ENCODE measurements around the gene NOS3. TPM values are rescaled to one million over a fixed set of nuclear protein-coding genes. Genes with fewer than 3 reads are reported as not detected.

The NOS3 gene
- total and polyA plus RNA-seq, 2 of the 13 experiments (the other 11 are each of a cell fraction or from before 2014, with no cell fraction given): 3.7 to 7.5 TPM

DNA sequence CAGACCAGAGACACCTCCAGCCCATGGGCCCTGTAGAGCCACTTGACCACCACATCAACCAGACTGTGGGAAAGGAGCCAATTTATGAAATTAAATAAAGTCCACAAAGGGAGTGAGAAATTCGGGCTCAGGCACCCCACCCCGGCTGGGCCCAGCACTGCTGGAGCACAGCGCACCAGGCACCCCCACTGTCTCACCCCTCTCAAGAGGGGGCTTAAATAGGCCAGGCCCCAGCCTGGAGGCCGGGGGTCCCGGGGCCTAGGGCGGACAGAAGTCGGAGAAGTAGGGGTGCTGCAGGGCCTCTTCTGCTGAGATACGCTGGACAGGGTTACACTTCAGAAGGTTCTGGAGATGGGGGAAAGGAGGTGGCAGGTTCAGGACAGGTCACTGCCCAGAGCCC lies 62.9 kb downstream of the NOS3 start:
- peaks cover 1 to 12% of the 10 kb centered on the region in 2 experiments; a peak in 2 of 5 replicates for H3K27me3 ChIP-seq (ENCODE audit: control insufficient read depth in 1 of 2, insufficient read depth in 2 of 2, low read length in 2 of 2)
- H3K9me3 ChIP-seq (ENCODE audit: low read length): no peaks in the 10 kb centered on the region
- intact Hi-C loops (cut with micrococcal nuclease; ENCODE audit: unreplicated experiment): no loop called here
- ChIA-PET POLR2A (no interaction called here), CTCF (ENCODE audit: low intra/inter-chr PET ratio, low total read pairs) (no interaction called here)
- no peak overlapping the region for H2AFZ ChIP-seq (ENCODE audit: low read length)
- no peak overlapping the region for H3K9ac ChIP-seq (ENCODE audit: insufficient read depth, low read depth, low read length)
- ATAC-seq (no peak), DNase-seq (ENCODE audit: low spot score) (no peak), FAIRE-seq (no peak)
- H3K27ac ChIP-seq (ENCODE audit: extremely low read length, insufficient read depth, low read length): no peak overlapping the region
- H3K4me1 ChIP-seq (ENCODE audit: insufficient read depth, low read length): peaks cover 19% of the 10 kb centered on the region
- H3K79me2 ChIP-seq (ENCODE audit: insufficient read depth, low read length): no peaks in the 10 kb centered on the region
- WGBS (ENCODE audit: low lambda C conversion rate): 97% methylated on average over 5 of the region's 8 CpGs
- 0 out of 5 replicates have a peak, but pooled peaks cover 0 to 2% of the 10 kb centered on the region in 2 experiments for H3K36me3 ChIP-seq (replicated peaks in 1 of 2; ENCODE audit: control insufficient read depth in 1 of 2, insufficient read depth in 2 of 2, low read length in 2 of 2)
- no peak overlapping the region for H3K4me2 ChIP-seq (ENCODE audit: low read depth, low read length)
- H4K20me1 ChIP-seq (ENCODE audit: insufficient read depth, low read length): no peaks in the 10 kb centered on the region
- in situ Hi-C loops (cut with HindIII; ENCODE audit: extremely low pct_ligation_motif_present, low pct_unique_long_range_greater_than_20kb): no loop called here
- no peak for TF ChIP-seq PHB2 (IDR thresholded peaks at IDR 0.05; ENCODE audit: partially characterized antibody)
- TF ChIP-seq KAT8 (CRISPR knock-in tag; IDR thresholded peaks at IDR 0.05): no peak
- TF ChIP-seq GLI4 (CRISPR knock-in tag; IDR thresholded peaks at IDR 0.05; ENCODE audit: borderline replicate concordance): no peak
- TF ChIP-seq ZNF879 (CRISPR knock-in tag; IDR thresholded peaks at IDR 0.05): no peak
- TF ChIP-seq NR3C1 (CRISPR knock-in tag; IDR thresholded peaks at IDR 0.05): no peak
- TF ChIP-seq NR1H2 (CRISPR knock-in tag; IDR thresholded peaks at IDR 0.05; ENCODE audit: borderline replicate concordance, low read depth): no peak
- TF ChIP-seq, protein P1, sequence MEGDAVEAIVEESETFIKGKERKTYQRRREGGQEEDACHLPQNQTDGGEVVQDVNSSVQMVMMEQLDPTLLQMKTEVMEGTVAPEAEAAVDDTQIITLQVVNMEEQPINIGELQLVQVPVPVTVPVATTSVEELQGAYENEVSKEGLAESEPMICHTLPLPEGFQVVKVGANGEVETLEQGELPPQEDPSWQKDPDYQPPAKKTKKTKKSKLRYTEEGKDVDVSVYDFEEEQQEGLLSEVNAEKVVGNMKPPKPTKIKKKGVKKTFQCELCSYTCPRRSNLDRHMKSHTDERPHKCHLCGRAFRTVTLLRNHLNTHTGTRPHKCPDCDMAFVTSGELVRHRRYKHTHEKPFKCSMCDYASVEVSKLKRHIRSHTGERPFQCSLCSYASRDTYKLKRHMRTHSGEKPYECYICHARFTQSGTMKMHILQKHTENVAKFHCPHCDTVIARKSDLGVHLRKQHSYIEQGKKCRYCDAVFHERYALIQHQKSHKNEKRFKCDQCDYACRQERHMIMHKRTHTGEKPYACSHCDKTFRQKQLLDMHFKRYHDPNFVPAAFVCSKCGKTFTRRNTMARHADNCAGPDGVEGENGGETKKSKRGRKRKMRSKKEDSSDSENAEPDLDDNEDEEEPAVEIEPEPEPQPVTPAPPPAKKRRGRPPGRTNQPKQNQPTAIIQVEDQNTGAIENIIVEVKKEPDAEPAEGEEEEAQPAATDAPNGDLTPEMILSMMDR (CRISPR knock-in tag; IDR thresholded peaks at IDR 0.05): no peak
- TF ChIP-seq EP300 (IDR thresholded peaks at IDR 0.05; ENCODE audit: low read depth in 2 of 2, low read length in 2 of 2): no peak
- no peak for TF ChIP-seq EP300 (CRISPR knock-in tag; IDR thresholded peaks at IDR 0.05; ENCODE audit: borderline replicate concordance)
- no peak for TF ChIP-seq ZC3H4 (CRISPR knock-in tag; IDR thresholded peaks at IDR 0.05; ENCODE audit: borderline replicate concordance)
- no peak for TF ChIP-seq MEF2D (CRISPR knock-in tag; IDR thresholded peaks at IDR 0.05)
- TF ChIP-seq, protein P2, sequence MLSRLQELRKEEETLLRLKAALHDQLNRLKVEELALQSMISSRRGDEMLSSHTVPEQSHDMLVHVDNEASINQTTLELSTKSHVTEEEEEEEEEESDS (CRISPR knock-in tag; IDR thresholded peaks at IDR 0.05; ENCODE audit: borderline replicate concordance): no peak
- no peak for TF ChIP-seq ZNF230 (CRISPR knock-in tag; IDR thresholded peaks at IDR 0.05)
- TF ChIP-seq, protein P3, sequence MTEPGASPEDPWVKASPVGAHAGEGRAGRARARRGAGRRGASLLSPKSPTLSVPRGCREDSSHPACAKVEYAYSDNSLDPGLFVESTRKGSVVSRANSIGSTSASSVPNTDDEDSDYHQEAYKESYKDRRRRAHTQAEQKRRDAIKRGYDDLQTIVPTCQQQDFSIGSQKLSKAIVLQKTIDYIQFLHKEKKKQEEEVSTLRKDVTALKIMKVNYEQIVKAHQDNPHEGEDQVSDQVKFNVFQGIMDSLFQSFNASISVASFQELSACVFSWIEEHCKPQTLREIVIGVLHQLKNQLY (CRISPR knock-in tag; IDR thresholded peaks at IDR 0.05): no peak
- TF ChIP-seq MED1 (CRISPR knock-in tag; IDR thresholded peaks at IDR 0.05): no peak
- TF ChIP-seq, protein P4, sequence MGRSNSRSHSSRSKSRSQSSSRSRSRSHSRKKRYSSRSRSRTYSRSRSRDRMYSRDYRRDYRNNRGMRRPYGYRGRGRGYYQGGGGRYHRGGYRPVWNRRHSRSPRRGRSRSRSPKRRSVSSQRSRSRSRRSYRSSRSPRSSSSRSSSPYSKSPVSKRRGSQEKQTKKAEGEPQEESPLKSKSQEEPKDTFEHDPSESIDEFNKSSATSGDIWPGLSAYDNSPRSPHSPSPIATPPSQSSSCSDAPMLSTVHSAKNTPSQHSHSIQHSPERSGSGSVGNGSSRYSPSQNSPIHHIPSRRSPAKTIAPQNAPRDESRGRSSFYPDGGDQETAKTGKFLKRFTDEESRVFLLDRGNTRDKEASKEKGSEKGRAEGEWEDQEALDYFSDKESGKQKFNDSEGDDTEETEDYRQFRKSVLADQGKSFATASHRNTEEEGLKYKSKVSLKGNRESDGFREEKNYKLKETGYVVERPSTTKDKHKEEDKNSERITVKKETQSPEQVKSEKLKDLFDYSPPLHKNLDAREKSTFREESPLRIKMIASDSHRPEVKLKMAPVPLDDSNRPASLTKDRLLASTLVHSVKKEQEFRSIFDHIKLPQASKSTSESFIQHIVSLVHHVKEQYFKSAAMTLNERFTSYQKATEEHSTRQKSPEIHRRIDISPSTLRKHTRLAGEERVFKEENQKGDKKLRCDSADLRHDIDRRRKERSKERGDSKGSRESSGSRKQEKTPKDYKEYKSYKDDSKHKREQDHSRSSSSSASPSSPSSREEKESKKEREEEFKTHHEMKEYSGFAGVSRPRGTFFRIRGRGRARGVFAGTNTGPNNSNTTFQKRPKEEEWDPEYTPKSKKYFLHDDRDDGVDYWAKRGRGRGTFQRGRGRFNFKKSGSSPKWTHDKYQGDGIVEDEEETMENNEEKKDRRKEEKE (IDR thresholded peaks at IDR 0.05): no peak
- no peak for TF ChIP-seq CCAR2 (optimal IDR thresholded peaks at IDR 0.05; ENCODE audit: low read depth, low read length)
- no peak for TF ChIP-seq NFIB (CRISPR knock-in tag; IDR thresholded peaks at IDR 0.05; ENCODE audit: borderline replicate concordance)
- BruUV-seq (replicated peaks): no TSS peak
- H3K4me3 ChIP-seq (replicated peaks in 1 of 3; ENCODE audit: insufficient read depth in 1 of 3, low read depth in 2 of 3, low read length in 3 of 3): no peak overlapping the region
